Endometrial microvascular endothelial cells (primary cell): ENCODE measurements around the gene TMEM259. TPM values are rescaled to one million over a fixed set of nuclear protein-coding genes. Genes with fewer than 3 reads are reported as not detected.

Source experiments
- in situ Hi-C: cut with HindIII; loops from 2 replicates; pipeline ENCODE4 v1.10.0; 2017; ENCODE audit warnings: low sequenced_read_pairs, low pct_unique_long_range_greater_than_20kb; ENCODE audit errors: inconsistent ontology term
- total RNA-seq: library from RNA; depleted of rRNA; stranded (reverse); fragments of >200 nt; gene quantifications from one replicate; pipeline ENCODE4 v1.2.3, GENCODE V29; 2015; ENCODE audit errors: inconsistent ontology term

Gene TMEM259
- total RNA-seq, 1 donor from 2014 or later, result 124 TPM

GRCh38 chr19:1009041-1009980 is 11.6 kb downstream of the TMEM259 start:
- in situ Hi-C loops, result no loop called here

- in situ Hi-C loops, result no loop called here
Measured at GRCh38 chr19:1008268-1009040, 12.5 kb downstream of the TMEM259 start.

GRCh38 chr19:1007399-1008251 is 13.3 kb downstream of the TMEM259 start:
- in situ Hi-C loops, result no loop called here

GRCh38 chr19:1006711-1007398 is 14.1 kb downstream of the TMEM259 start:
- in situ Hi-C loops, result no loop called here

GRCh38 chr19:1004803-1005664 is 15.9 kb downstream of the TMEM259 start:
- in situ Hi-C loops, result no loop called here

GRCh38 chr19:1004204-1004802 is 16.6 kb downstream of the TMEM259 start:
- in situ Hi-C loops, result no loop called here

GRCh38 chr19:1003283-1003682 is 17.6 kb downstream of the TMEM259 start:
- in situ Hi-C loops, result no loop called here

GRCh38 chr19:1002600-1002999 is 18.3 kb downstream of the TMEM259 start:
- in situ Hi-C loops, result no loop called here

- in situ Hi-C loops, result no loop called here
Measured at GRCh38 chr19:1001538-1002166, 19.3 kb downstream of the TMEM259 start.

- in situ Hi-C loops, result no loop called here
Measured at GRCh38 chr19:1000591-1001537, 20.1 kb downstream of the TMEM259 start.

- in situ Hi-C loops, result no loop called here
Measured at GRCh38 chr19:1000095-1000494, 20.8 kb downstream of the TMEM259 start, which contains the start of gene GRIN3B. Gene GRIN3B (plus strand): TSS chr19:1000419. CDS start chr19:1000438, 19 bp downstream.

GRCh38 chr19:999379-999719 is 21.6 kb downstream of the TMEM259 start:
- in situ Hi-C loops, result no loop called here

GRCh38 chr19:998064-998463 is 22.9 kb downstream of the TMEM259 start:
- in situ Hi-C loops, result no loop called here

- in situ Hi-C loops, result no loop called here
Measured at GRCh38 chr19:996051-996838, 24.7 kb downstream of the TMEM259 start.
